ENCODE data around the gene WWOX.

WWOX gene

GRCh38 chr16:79164388-79164995 is 1065.0 kb downstream of the WWOX start:
- Histone ChIP-seq H3K27ac (no peak overlapping the region), H3K4me3 (no peak overlapping the region)
- no peak for DNase-seq (ENCODE audit: low spot score)
- TF ChIP-seq, protein P1, sequence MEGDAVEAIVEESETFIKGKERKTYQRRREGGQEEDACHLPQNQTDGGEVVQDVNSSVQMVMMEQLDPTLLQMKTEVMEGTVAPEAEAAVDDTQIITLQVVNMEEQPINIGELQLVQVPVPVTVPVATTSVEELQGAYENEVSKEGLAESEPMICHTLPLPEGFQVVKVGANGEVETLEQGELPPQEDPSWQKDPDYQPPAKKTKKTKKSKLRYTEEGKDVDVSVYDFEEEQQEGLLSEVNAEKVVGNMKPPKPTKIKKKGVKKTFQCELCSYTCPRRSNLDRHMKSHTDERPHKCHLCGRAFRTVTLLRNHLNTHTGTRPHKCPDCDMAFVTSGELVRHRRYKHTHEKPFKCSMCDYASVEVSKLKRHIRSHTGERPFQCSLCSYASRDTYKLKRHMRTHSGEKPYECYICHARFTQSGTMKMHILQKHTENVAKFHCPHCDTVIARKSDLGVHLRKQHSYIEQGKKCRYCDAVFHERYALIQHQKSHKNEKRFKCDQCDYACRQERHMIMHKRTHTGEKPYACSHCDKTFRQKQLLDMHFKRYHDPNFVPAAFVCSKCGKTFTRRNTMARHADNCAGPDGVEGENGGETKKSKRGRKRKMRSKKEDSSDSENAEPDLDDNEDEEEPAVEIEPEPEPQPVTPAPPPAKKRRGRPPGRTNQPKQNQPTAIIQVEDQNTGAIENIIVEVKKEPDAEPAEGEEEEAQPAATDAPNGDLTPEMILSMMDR (IDR thresholded peaks at IDR 0.05) = no peak

GRCh38 chr16:79165079-79165478 is 1065.6 kb downstream of the WWOX start:
- Histone ChIP-seq H3K27ac (no peak overlapping the region), H3K4me3 (no peak overlapping the region)
- TF ChIP-seq, protein P1 (IDR thresholded peaks at IDR 0.05) = no peak
- DNase-seq (ENCODE audit: low spot score) = no peak

- no peak overlapping the region for H3K27ac ChIP-seq
- TF ChIP-seq, protein P1 (IDR thresholded peaks at IDR 0.05) = no peak
- no peak overlapping the region for H3K4me3 ChIP-seq
- DNase-seq (ENCODE audit: low spot score) = no peak
These were observed 1066.1 kb downstream of the WWOX start for GRCh38 chr16:79165506-79165905.

DNA sequence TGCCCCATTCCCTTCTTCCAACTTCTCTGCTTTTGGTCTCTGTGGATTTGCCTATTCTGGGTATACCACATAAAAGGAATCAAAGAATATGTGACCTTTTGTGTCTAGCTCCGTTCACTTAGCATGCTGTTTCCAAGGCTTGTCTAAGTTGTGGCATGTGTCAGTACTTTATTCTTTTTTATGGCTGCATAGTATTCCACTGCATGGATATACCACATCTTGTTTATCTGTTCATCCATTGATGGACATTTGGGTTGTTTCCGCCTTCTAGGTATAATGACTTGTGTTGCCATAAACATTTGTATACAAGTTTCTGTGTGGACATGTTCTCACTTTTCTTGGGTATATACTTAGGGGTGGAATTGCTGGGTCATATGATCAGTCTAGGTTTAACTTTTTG is 1068.4 kb downstream of the WWOX start:
- Histone ChIP-seq H3K27ac (no peak overlapping the region), H3K4me3 (no peak overlapping the region)
- TF ChIP-seq, protein P1 (IDR thresholded peaks at IDR 0.05) = no peak
- no peak for DNase-seq (ENCODE audit: low spot score)

DNA sequence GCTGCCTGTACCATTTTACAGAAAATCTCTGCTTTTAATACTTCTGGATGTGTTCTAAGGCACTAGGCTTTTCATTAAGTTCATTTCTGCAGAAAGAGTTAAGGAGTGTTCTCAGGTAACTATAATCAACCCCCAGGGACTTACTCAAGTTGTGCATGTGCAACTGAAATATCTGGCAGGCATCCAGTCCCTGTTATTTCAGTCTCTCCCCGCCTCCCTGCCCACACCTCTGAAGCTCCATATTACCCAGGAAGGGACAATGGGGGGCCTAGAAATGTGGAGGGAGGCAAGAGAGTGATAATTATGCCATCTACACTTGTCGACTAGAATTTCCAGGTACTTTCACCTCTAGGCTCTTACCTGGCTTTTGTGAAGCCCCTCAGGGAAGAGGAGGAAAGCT is 1068.9 kb downstream of the WWOX start:
- Histone ChIP-seq H3K27ac (no peak overlapping the region), H3K4me3 (no peak overlapping the region)
- TF ChIP-seq, protein P1 (IDR thresholded peaks at IDR 0.05) = no peak
- DNase-seq (ENCODE audit: low spot score) = no peak

DNA sequence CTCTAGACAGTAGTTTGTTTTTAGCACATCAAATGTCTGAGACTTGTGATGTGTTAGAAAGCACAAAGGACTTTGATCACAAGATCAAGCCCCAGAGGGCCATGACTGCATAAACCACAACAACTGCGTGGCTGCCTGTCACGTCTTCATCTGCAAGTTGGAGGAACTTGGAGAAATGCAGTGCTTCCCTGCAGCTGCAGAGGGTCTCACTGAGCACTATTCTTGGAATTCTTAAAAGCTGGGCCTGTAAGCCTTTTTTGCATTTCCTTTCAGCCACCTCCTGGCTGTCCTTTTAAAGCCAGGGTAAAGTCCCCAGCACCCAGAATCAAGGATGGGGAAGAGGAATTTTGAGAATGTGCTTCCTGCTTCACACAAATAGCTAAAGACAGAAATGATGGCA is 1069.8 kb downstream of the WWOX start:
- DNase-seq (ENCODE audit: low spot score) = no peak

More for the DNA sequence above, 1069.8 kb downstream of the WWOX start:
- TF ChIP-seq, protein P1 (IDR thresholded peaks at IDR 0.05) = no peak
- Histone ChIP-seq H3K27ac (no peak overlapping the region), H3K4me3 (no peak overlapping the region)

Data from coronary artery (tissue), 2 donors.